Spleen (tissue), 7 donors: ENCODE measurements around the gene TLK1.

Experiments
- POLR2AphosphoS5 ChIP-seq, 3 donors: sonication (generic); formaldehyde crosslinking; IDR thresholded peaks; one replicate each; pipeline ENCODE4 v1.5.1; 2017; ENCODE audit warnings: antibody characterized with exemption in 3 of 3
- TF ChIP-seq, protein P1 (sequence below), 11 experiments: fragments of 200-600 bp in 7 of 11; fragments of 450-650 bp in 4 of 11; sonication (generic) in 4 of 11; IDR thresholded peaks in 8 of 11; conservative IDR thresholded peaks in 3 of 11; 1 replicate in 7 of 11; 2 replicates in 4 of 11; pipeline versions ENCODE4 v1.4.0 to v1.8.0; 2016 to 2021; ENCODE audit warnings: antibody characterized with exemption in 11 of 11, inconsistent platforms in 4 of 11, mild to moderate bottlenecking in 1 of 11
- donor health status: DM: no; HTN: no; CAD: no; lungs with moderate emphysema.
- donor health status: DM: no; HTN: no; CAD: no.
- donor health status: DM: no; HTN: no; CAD: no.

DNA sequence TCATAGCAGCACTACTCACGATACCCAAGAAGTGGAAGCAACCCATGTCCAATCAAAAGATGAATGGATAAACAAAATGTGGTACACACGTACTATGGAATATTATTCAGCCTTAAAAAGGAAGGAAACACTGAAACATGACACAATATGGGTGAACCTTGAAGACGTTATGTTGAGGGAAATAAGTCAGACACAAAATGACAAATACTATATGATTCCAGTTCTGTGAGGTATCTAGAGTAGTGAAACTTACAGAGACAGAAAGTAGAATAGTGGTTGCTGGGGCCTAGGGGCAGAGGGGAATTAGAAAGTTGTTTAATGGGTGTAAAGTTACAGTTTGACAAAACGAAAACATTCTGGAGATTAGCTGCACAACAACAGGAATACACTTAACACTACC lies 24.7 kb downstream of the TLK1 start:
- no peak for TF ChIP-seq POLR2AphosphoS5 (IDR thresholded peaks at IDR 0.05)
- TF ChIP-seq, protein P1, sequence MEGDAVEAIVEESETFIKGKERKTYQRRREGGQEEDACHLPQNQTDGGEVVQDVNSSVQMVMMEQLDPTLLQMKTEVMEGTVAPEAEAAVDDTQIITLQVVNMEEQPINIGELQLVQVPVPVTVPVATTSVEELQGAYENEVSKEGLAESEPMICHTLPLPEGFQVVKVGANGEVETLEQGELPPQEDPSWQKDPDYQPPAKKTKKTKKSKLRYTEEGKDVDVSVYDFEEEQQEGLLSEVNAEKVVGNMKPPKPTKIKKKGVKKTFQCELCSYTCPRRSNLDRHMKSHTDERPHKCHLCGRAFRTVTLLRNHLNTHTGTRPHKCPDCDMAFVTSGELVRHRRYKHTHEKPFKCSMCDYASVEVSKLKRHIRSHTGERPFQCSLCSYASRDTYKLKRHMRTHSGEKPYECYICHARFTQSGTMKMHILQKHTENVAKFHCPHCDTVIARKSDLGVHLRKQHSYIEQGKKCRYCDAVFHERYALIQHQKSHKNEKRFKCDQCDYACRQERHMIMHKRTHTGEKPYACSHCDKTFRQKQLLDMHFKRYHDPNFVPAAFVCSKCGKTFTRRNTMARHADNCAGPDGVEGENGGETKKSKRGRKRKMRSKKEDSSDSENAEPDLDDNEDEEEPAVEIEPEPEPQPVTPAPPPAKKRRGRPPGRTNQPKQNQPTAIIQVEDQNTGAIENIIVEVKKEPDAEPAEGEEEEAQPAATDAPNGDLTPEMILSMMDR (IDR thresholded peaks at IDR 0.05 in 8 of 11, conservative IDR thresholded peaks at IDR 0.05 in 3 of 11): no peak
